Panc1 (cell line): ENCODE data around the gene TNFAIP2. TPM values are rescaled to one million over a fixed set of nuclear protein-coding genes. Genes with fewer than 3 reads are reported as not detected.

Experiments
- ATAC-seq: fragments of 200-7000 bp; cut with Tn5 transposase; 2 replicates; pipeline ENCODE4 v1.9.1; 2020; ENCODE audit warnings: mild to moderate bottlenecking, moderate library complexity
- BruUV-seq: library from RNA; stranded (reverse); fragments of 400-500 nt; replicated peaks from 2 replicates; lab custom pipeline; 2021; lab: Mats Ljungman, UMichigan
- CTCF ChIA-PET: fragments of 300-600 bp; sonication (Branson Sonifier 250); formaldehyde crosslinking; loops from one replicate; lab custom pipeline; 2022; ENCODE audit warnings: antibody characterized with exemption; lab: Charles Lee
- POLR2A ChIA-PET: fragments of 300-600 bp; sonication (Branson Sonifier 250); formaldehyde crosslinking; loops from one replicate; lab custom pipeline; 2022; ENCODE audit warnings: antibody characterized with exemption; lab: Charles Lee
- DNase-seq: peaks from one replicate; pipeline ENCODE4 v3.0.0-alpha.2; 2010; ENCODE audit warnings: low read depth, low spot score
- H3K27ac ChIP-seq: 2 replicates; pipeline ENCODE4 v1.5.1; 2011; ENCODE audit warnings: mild to moderate bottlenecking, low read length, inconsistent platforms
- H3K27me3 ChIP-seq: fragments of 200-500 bp; sonication (Bioruptor generic); 2 replicates; pipeline ENCODE4 v1.6.0; 2014; ENCODE audit warnings: low read length, inconsistent platforms; ENCODE audit not compliant: control insufficient read depth, insufficient read depth
- H3K36me3 ChIP-seq: fragments of 200-500 bp; sonication (Bioruptor generic); 2 replicates; pipeline ENCODE4 v1.5.1; 2014; ENCODE audit warnings: inconsistent platforms, mild to moderate bottlenecking, low read length, moderate library complexity; ENCODE audit not compliant: control insufficient read depth, insufficient read depth
- H3K4me1 ChIP-seq: 2 replicates; pipeline ENCODE4 v1.5.1; 2011; ENCODE audit warnings: inconsistent platforms, mild to moderate bottlenecking, low read length, moderate library complexity; ENCODE audit not compliant: control insufficient read depth, insufficient read depth
- H3K4me3 ChIP-seq, 2 experiments: 2 replicates each; pipeline ENCODE4 v1.5.1; 2011 to 2012; ENCODE audit warnings: low read depth in 2 of 2, low read length in 2 of 2, mild to moderate bottlenecking in 2 of 2, inconsistent platforms in 1 of 2, moderate library complexity in 1 of 2
- H3K9me3 ChIP-seq: fragments of 200-500 bp; sonication (Bioruptor generic); 2 replicates; pipeline ENCODE4 v1.5.1; 2014; ENCODE audit warnings: low read depth, mild to moderate bottlenecking, inconsistent platforms, low read length, moderate library complexity; ENCODE audit not compliant: control insufficient read depth, insufficient read depth
- CTCF ChIP-seq: fragments of 450-650 bp; IDR thresholded peaks from 2 replicates; pipeline ENCODE4 v1.5.1; 2017; ENCODE audit warnings: mild to moderate bottlenecking
- POLR2AphosphoS5 ChIP-seq: IDR thresholded peaks from 2 replicates; pipeline ENCODE4 v1.6.1; 2012; ENCODE audit warnings: mild to moderate bottlenecking, low read depth, low read length, moderate library complexity
- REST ChIP-seq, 2 experiments: IDR thresholded peaks; 2 replicates each; pipeline ENCODE4 v1.6.1; 2011 to 2012; ENCODE audit warnings: low read depth in 2 of 2, control low read depth in 1 of 2, low read length in 1 of 2, mild to moderate bottlenecking in 1 of 2, moderate library complexity in 1 of 2; ENCODE audit not compliant: insufficient read depth in 1 of 2
- SIN3A ChIP-seq: IDR thresholded peaks from 2 replicates; pipeline ENCODE4 v1.6.1; 2012; ENCODE audit warnings: low read depth, mild to moderate bottlenecking, low read length, moderate library complexity, borderline replicate concordance; ENCODE audit not compliant: insufficient read depth
- TCF7L2 ChIP-seq: IDR thresholded peaks from 2 replicates; pipeline ENCODE4 v1.6.1; 2011; ENCODE audit warnings: mild to moderate bottlenecking, low read depth, low read length, inconsistent platforms
- in situ Hi-C: cut with HindIII; loops from 2 replicates; pipeline ENCODE4 v1.10.0; 2016; ENCODE audit warnings: low sequenced_read_pairs, low pct_unique_long_range_greater_than_20kb
- intact Hi-C: fragments of 100-400 bp; cut with micrococcal nuclease; formaldehyde crosslinking; loops from one replicate; pipeline ENCODE4 v1.10.0; 2022; ENCODE audit not compliant: unreplicated experiment
- total RNA-seq: library from RNA; stranded (reverse); gene quantifications from one replicate; pipeline ENCODE4 v1.2.1, GENCODE V29; 2021; ENCODE audit not compliant: unreplicated experiment

The TNFAIP2 gene
- total RNA-seq, 1 experiment from 2014 or later = 491 TPM

DNA sequence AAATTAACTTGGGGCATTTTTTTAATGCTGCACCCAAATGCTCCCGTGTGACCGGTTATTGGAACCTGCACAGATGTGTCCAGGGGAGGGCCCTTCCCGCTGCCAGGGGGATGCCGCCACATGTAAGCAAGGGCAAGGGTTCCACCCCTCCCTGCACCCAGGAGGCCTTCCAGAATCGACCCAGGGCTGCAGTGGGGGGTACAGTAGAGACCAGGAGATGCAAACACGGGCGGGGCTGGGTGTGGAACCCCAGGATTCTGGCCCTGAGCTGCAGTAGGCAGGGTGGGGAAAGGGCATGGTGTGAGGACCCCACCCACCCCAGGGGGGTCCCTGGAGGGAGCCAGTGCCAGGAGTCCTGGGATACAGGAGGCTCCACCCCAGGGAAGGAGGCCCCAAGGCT lies 54.1 kb downstream of the TNFAIP2 start:
- H3K36me3 ChIP-seq = no peaks in the 10 kb centered on the region
- H3K27ac ChIP-seq = no peak overlapping the region
- DNase-seq (no peak), ATAC-seq (no peak)
- BruUV-seq = no TSS peak
- H3K4me3 ChIP-seq = no peak overlapping the region
- ChIA-PET POLR2A (no interaction called here), CTCF (no interaction called here)
- TF ChIP-seq CTCF (no peak), REST (IDR thresholded peaks at IDR 0.05; ENCODE audit: insufficient read depth in 1 of 2, low read depth in 2 of 2, low read length in 1 of 2) (no peak), SIN3A (no peak), TCF7L2 (no peak), POLR2AphosphoS5 (no peak)
- no peaks in the 10 kb centered on the region for H3K4me1 ChIP-seq
- intact Hi-C loops (no loop called here), in situ Hi-C loops (no loop called here)
- H3K9me3 ChIP-seq = no peaks in the 10 kb centered on the region
- H3K27me3 ChIP-seq = no peaks in the 10 kb centered on the region

DNA sequence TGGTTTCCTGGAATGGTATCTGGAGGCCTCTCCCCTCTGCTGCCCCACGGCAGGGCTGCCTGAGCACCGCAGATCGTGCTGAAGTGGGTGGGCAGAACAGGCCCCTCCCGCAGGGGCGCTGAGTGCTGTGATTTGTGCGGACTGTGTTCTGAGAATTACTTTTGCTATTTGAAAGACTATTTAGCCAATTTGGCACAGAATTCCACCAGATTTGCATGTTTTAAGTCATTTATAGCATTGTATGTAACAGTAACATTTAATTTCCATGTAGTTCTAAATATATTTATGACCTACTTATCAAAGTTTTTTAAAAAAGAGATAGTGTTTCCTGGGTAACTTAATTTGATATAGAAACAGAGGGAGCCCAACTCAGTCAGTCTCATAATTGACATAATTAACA lies 55.3 kb downstream of the TNFAIP2 start:
- Histone ChIP-seq H3K4me3 (no peak overlapping the region), H3K36me3 (no peaks in the 10 kb centered on the region), H3K4me1 (no peaks in the 10 kb centered on the region), H3K9me3 (no peaks in the 10 kb centered on the region), H3K27me3 (no peaks in the 10 kb centered on the region), H3K27ac (no peak overlapping the region)
- ATAC-seq (no peak), DNase-seq (no peak)
- intact Hi-C loops = no loop called here
- CTCF ChIA-PET = no interaction called here
- no TSS peak for BruUV-seq
- TF ChIP-seq POLR2AphosphoS5 (no peak), CTCF (no peak), REST (IDR thresholded peaks at IDR 0.05; ENCODE audit: insufficient read depth in 1 of 2, low read depth in 2 of 2, low read length in 1 of 2) (no peak), TCF7L2 (no peak), SIN3A (no peak)
- POLR2A ChIA-PET = interaction anchor here (0.6 kb wide), 1 partner anchor 344 kb away, joined by 3 read pairs; the partner anchor contains the start of gene CKB
- in situ Hi-C loops = no loop called here
